Renal cortex interstitium (tissue), 11 donors: Measurements from ENCODE around the gene CD72. TPM values are rescaled to one million over a fixed set of nuclear protein-coding genes. Genes with fewer than 3 reads are reported as not detected.
"Not testable (repeated sequence)": the region's sequence is repeated elsewhere in the genome, so short reads cannot be mapped to it uniquely, and the experiment has no call there.

Experiments used
- DNase-seq, 11 donors: peaks; one replicate each; pipeline ENCODE4 v3.0.0-alpha.2; 2013; ENCODE audit warnings: low read depth in 9 of 11, low spot score in 4 of 11; ENCODE audit errors: extremely low read depth in 1 of 11
- polyA plus RNA-seq, 3 donors: library from polyadenylated mRNA; unstranded; fragments of 120-200 nt; gene quantifications; one replicate each; pipeline ENCODE4 v1.2.1, GENCODE V29; 2013; ENCODE audit not compliant: insufficient read length in 3 of 3

Gene CD72
- polyA plus RNA-seq, 3 donors: 2.4 to 3.9 (median 2.7) TPM

DNA sequence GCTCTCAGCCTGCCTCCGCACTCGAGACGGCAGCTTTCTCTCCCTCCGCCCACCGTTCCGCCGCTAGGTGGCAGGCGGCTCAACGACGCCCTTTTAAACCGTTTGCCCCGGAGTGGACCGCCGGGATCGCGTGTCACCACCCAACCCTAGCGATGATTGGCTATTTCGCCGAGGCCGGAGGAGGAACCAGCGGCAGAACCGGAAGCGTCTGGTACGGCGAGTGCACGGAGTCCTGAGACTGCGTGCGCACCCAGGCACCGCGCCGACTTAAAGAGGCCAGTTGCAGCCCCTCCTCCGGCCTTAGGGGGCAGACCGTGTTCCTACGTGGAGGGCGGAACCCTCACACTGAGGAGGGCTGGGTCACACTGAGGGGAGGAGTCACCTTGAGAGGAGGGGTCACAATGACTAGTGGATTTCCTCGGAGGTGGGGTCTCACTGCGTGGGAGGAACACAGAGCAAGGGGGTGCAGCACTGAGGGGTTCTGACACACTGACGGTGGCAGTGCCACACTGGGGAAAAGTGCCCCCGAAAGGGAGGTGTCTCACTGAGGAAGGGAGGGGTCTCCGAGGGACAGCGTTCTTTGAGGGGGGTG is 14.1 kb downstream of the CD72 start:
- peak; percentile 96 to 100 (median 100) for DNase-seq

DNA sequence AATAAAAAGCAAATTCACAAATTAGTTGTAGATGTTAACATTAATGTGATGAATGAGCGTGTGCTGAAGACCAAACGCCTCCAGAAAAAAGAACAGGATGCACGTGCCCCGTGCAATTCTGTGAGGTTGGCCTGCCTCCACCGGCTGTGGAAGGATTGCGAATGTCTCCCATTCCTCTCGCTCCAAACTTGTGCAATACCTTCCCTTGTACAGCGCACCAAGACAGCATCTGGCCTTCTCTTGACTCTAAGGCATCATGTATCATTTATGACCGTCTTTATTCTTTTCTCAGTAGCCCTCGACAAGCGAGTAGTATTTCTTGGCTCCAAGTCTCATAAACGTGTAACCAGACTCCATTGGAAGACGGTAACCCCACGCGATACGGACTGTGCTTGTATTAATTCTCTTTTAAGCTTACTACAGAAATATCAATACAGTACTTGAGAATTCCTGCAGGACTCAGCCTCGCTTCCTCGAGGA is 14.7 kb downstream of the CD72 start:
- peak in 3 of 11 donors; percentile 28 to 36 (median 30) for DNase-seq

GRCh38 chr9:35599763-35600604 is 18.2 kb downstream of the CD72 start:
- no peak for DNase-seq

DNA sequence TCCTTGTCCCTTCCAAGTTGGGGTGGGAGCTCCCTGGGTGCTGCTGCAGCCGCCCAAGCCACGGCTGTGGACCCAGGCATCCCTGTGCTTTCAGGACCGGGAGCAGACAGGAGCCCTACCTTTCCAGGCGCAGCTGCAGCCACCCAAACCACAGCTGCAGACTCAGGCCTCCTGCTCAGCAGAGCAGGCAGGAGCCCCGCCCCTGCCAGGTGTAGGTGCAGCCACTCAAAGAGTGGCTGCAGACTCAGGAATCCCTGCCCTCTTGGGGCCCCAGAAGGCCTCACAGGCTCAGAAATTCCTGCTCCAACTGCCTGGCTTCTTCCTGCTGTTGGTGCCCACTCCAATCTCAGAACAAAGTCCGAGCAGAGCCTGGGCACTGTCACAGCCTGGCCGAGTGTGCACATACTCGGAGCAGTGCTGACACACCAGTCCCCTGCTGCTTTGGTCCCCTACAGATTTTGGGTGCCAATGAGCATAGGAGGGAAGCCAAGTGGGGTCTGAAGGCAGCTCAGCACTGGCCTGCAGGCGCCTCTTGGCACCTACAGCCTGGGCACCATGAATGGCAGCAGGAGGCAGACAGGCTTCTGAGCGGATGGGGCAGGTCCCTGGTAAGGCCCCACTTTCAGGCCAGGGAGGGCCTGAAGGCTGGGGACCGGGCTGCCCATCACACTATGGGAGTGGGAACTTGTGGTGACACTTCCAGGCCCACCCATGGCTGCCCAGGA is 19.2 kb downstream of the CD72 start:
- no peak for DNase-seq

DNA sequence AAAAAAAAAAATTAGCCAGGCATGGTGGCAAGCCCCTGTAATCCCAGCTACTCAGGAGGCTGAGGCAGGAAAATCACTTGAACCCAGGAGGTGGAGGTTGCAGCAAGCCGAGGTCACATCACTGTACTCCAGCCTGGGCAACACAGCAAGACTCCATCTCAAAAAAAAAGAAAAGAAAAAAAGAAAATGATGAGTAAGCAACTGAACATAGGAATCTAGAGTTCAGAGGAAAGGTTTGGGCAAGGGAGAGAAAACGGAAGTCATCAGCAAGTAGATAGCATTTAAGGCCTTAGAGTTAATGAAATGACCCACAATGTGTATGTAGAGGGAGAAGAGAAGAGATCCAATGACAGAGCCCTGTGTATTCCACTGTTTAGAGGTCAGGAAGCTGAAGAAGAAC is 21.3 kb downstream of the CD72 start:
- not testable (repeated sequence) for DNase-seq

GRCh38 chr9:35594471-35594870 is 23.7 kb downstream of the CD72 start:
- DNase-seq: no peak

DNA sequence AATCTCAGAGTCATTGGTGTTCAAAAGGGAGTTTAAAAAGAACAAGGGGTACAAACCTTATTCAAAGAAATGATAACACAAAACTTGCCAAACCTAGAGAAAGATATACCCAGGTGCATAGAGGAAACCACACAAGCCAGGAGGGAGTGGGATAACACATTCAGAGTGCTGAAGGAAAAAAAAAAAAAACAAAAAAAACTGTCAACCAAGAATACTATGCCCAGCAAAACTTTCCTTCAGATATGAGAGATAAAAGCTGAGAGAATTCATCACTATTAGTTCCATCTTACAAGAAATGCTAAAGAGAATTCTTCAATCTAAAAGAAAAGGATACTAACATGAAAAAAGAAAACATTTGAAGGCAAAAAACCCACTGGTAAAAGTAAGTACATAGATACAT is 24.6 kb downstream of the CD72 start:
- no peak for DNase-seq

DNA sequence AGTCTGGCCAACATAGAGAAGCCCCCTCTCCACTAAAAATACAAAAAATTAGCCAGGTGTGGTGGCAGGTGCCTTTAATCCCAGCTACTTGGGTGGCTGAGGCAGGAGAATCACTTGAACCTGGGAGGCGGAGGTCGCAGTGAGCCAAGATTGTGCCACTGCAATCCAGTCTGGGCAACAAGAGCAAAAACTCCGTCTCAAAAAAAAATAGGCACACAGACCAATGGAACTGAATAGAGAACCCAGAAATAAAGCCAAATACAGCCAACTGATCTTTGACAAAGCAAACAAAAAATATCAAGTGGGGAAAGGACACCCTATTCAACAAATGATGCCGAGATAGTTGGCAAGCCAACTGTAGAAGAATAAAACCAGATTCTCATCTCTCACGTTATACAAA is 29.7 kb downstream of the CD72 start:
- DNase-seq: not testable (repeated sequence)

- DNase-seq: not testable (repeated sequence)
These were observed 33.5 kb downstream of the CD72 start for GRCh38 chr9:35584681-35585080.

DNA sequence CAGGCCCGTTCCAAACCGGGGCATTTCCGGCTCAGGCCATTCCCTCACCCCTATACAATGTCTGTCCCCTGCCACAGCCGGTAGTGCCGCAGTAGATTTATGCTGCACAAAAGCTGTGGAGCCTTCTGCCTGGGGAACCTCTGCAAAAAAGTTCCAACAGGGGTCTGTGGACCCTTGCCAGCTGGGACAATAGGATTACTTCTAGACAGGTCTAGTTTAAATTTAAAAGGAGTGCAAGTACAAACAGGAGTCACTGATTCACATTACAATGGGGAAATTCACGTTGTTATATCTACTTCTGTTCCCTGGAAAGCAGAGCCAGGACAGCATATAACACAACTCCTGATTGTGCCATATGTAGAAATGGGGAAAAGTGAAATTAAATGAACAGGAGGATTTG is 34.7 kb downstream of the CD72 start:
- not testable (repeated sequence) for DNase-seq

DNA sequence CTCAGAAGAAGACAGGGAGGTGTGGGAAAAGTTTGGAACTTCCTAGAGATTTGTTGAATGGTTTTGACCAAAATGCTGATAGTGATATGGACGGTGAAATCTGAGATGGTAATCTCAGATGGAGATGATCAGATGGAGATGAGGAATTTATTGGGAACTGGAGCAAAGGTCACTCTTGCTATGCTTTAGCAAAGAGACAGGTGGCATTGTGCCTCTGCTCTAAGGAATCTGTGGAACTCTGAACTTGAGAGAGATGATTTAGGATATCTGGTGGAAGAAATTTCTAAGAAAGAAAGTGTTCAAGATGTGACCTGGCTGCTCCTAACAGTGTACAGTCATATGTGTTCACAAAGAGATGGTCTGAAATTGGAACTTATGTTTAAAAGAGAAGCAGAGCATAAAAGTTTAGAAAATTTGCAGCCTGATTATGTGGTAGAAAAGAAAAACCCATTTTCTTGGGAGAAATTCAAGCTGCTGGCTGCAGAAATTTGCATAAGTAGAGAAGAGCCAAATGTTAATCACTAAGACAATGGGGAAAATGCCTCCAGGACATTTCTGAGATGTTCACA is 38.5 kb downstream of the CD72 start:
- DNase-seq: not testable (repeated sequence)

GRCh38 chr9:35579130-35579529 is 39.1 kb downstream of the CD72 start:
- no peak for DNase-seq

GRCh38 chr9:35577486-35577885 is 40.7 kb downstream of the CD72 start:
- no peak for DNase-seq

DNA sequence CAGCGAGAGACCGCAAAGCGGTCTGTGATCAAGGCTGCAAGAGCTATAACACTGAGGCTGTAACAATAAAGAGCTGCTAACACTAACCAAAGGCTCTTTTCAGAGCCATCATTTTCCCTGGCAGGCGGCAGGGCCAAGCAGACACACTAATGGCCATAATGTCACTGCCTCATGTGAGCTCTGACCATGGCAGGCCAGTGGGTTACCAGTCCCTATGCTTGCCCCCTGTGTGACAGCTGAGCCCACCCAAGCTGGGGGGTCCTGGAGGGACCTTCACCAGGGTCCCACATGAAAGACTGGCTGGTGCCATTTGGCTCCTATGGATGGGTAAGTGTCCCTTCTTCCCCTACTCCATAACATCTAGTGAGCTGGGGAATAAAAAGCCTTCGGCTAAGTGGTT is 42.7 kb downstream of the CD72 start:
- DNase-seq: no peak

GRCh38 chr9:35574578-35575122 is 43.6 kb downstream of the CD72 start:
- DNase-seq: no peak

GRCh38 chr9:35570709-35571504 is 47.3 kb downstream of the CD72 start:
- DNase-seq: no peak

GRCh38 chr9:35569206-35569605 is 49.0 kb downstream of the CD72 start:
- DNase-seq: no peak

DNA sequence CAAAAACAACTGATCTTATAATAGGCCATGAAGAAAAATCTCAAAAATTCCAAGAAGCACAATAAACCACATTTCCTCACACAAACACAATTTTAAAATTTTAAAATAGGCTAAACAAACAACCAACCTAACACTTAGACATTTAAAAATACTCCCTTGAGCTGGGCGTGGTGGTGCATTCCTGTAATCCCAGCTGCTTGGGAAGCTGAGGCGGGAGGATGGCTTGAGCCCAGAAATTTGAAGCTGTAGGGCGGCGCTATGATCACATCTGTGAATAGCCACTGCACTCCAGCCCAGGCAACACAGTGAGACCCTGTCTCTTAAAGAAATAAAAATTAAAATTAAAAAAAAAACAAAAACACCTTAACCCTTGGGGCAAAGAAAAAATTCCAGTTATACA is 50.0 kb downstream of the CD72 start:
- no peak for DNase-seq

- DNase-seq: no peak
These were observed 51.8 kb downstream of the CD72 start for GRCh38 chr9:35566417-35566816.
